Esophagus (tissue), 2 donors: ENCODE results near the gene LMO2. TPM values are rescaled to one million over a fixed set of nuclear protein-coding genes. Genes with fewer than 3 reads are reported as not detected.

Experiments used
- H3K27ac ChIP-seq, 2 donors: one replicate each; pipeline ENCODE4 v1.5.1; 2013; ENCODE audit warnings: low read depth in 2 of 2, mild to moderate bottlenecking in 2 of 2, inconsistent platforms in 1 of 2, low read length in 1 of 2, moderate library complexity in 1 of 2
- H3K27me3 ChIP-seq, 2 donors: one replicate each; pipeline ENCODE4 v1.6.1; 2013; ENCODE audit warnings: low read length in 2 of 2, control low read depth in 1 of 2, mild to moderate bottlenecking in 1 of 2; ENCODE audit not compliant: insufficient read depth in 2 of 2, control insufficient read depth in 1 of 2
- H3K36me3 ChIP-seq, 2 donors: one replicate each; pipeline ENCODE4 v1.6.1; 2013; ENCODE audit warnings: low read length in 1 of 2; ENCODE audit not compliant: control insufficient read depth in 2 of 2, insufficient read depth in 2 of 2
- H3K4me1 ChIP-seq, 2 donors: one replicate each; pipeline ENCODE4 v1.6.1; 2013; ENCODE audit warnings: low read length in 1 of 2; ENCODE audit not compliant: control insufficient read depth in 2 of 2, insufficient read depth in 2 of 2
- H3K4me3 ChIP-seq, 2 donors: one replicate each; pipeline ENCODE4 v1.5.1; 2013; ENCODE audit warnings: low read length in 2 of 2, mild to moderate bottlenecking in 2 of 2, low read depth in 1 of 2, moderate library complexity in 1 of 2
- H3K9me3 ChIP-seq, 2 donors: one replicate each; pipeline ENCODE4 v1.6.1; 2013; ENCODE audit warnings: mild to moderate bottlenecking in 2 of 2, low read depth in 1 of 2, low read length in 1 of 2, moderate library complexity in 1 of 2; ENCODE audit not compliant: control insufficient read depth in 2 of 2, insufficient read depth in 1 of 2
- WGBS, 2 donors: extraction: QIAGEN DNeasy Blood & Tissue Kit; methylation state at CpG; one replicate each; pipeline ENCODE4 v1.1.7; 2013; 5-methylcytosine and 5-hydroxymethylcytosine counted together
- polyA plus RNA-seq, 2 donors: library from polyadenylated mRNA; stranded (reverse); fragments of 200-250 nt; gene quantifications; one replicate each; pipeline ENCODE4 v1.2.3, GENCODE V29; 2013
- donor health status: healthy with polysubstance abuse.
- donor health status: Bipolar disorder and iron deficiency.

Gene LMO2
- polyA plus RNA-seq, 2 donors: 12.3 to 20.7 TPM

GRCh38 chr11:33906484-33907186 lies 14.8 kb upstream of the LMO2 start:
- Histone ChIP-seq H3K27ac (no peak overlapping the region), H3K36me3 (no peaks in the 10 kb centered on the region), H3K9me3 (no peaks in the 10 kb centered on the region), H3K4me1 (no peaks in the 10 kb centered on the region), H3K27me3 (no peaks in the 10 kb centered on the region), H3K4me3 (no peak overlapping the region)
- 89% methylated on average over 11 of the region's 11 CpGs for WGBS, 2 donors

GRCh38 chr11:33904102-33904501 lies 12.2 kb upstream of the LMO2 start:
- no peak overlapping the region for H3K27ac ChIP-seq
- no peaks in the 10 kb centered on the region for H3K9me3 ChIP-seq
- WGBS, 2 donors: 68 to 69% methylated on average over 5 of the region's 5 CpGs

GRCh38 chr11:33900159-33900840 lies 8.4 kb upstream of the LMO2 start:
- Histone ChIP-seq H3K9me3 (no peaks in the 10 kb centered on the region), H3K27me3 (no peaks in the 10 kb centered on the region), H3K4me3 (no peak overlapping the region), H3K36me3 (no peaks in the 10 kb centered on the region), H3K4me1 (peaks cover 0 to 6% of the 10 kb centered on the region in 2 donors), H3K27ac (peak overlapping the region in 1 of 2 donors; percentile 7)
- 76 to 77% methylated on average over 7 of the region's 7 CpGs for WGBS, 2 donors

More at GRCh38 chr11:33904102-33904501, 12.2 kb upstream of the LMO2 start:
- no peak overlapping the region for H3K4me3 ChIP-seq
- peaks cover 0 to 4% of the 10 kb centered on the region in 2 donors for H3K4me1 ChIP-seq
- H3K27me3 ChIP-seq: no peaks in the 10 kb centered on the region
- H3K36me3 ChIP-seq: no peaks in the 10 kb centered on the region

GRCh38 chr11:33899400-33900037 lies 7.6 kb upstream of the LMO2 start:
- 31 to 37% methylated on average over 11 of the region's 11 CpGs for WGBS, 2 donors
- Histone ChIP-seq H3K4me3 (no peak overlapping the region), H3K27ac (peak overlapping the region in 1 of 2 donors; percentile 29), H3K27me3 (no peaks in the 10 kb centered on the region), H3K9me3 (no peaks in the 10 kb centered on the region), H3K4me1 (peaks cover 0 to 6% of the 10 kb centered on the region in 2 donors), H3K36me3 (no peaks in the 10 kb centered on the region)

- no peak overlapping the region for H3K4me3 ChIP-seq
- H3K27me3 ChIP-seq: no peaks in the 10 kb centered on the region
- peak overlapping the region in 1 of 2 donors; percentile 33 for H3K27ac ChIP-seq
- no peaks in the 10 kb centered on the region for H3K9me3 ChIP-seq
- H3K4me1 ChIP-seq: peaks cover 0 to 6% of the 10 kb centered on the region in 2 donors
- H3K36me3 ChIP-seq: no peaks in the 10 kb centered on the region
- WGBS, 2 donors: 75 to 77% methylated on average over 3 of the region's 3 CpGs
Measured at GRCh38 chr11:33898957-33899356, 7.1 kb upstream of the LMO2 start.

- 58 to 71% methylated on average over 4 of the region's 4 CpGs for WGBS, 2 donors
- no peak overlapping the region for H3K4me3 ChIP-seq
- H3K9me3 ChIP-seq: no peaks in the 10 kb centered on the region
Measured at GRCh38 chr11:33897761-33898375, 6.0 kb upstream of the LMO2 start.

GRCh38 chr11:33896911-33897310 lies 5.0 kb upstream of the LMO2 start:
- Histone ChIP-seq H3K4me1 (peaks cover 0 to 6% of the 10 kb centered on the region in 2 donors), H3K36me3 (no peaks in the 10 kb centered on the region), H3K27me3 (no peaks in the 10 kb centered on the region), H3K4me3 (no peak overlapping the region), H3K27ac (no peak overlapping the region), H3K9me3 (no peaks in the 10 kb centered on the region)
- 85 to 93% methylated on average over 2 of the region's 2 CpGs for WGBS, 2 donors

More at GRCh38 chr11:33897761-33898375, 6.0 kb upstream of the LMO2 start:
- H3K27me3 ChIP-seq: no peaks in the 10 kb centered on the region
- peak overlapping the region in 1 of 2 donors; percentile 29 for H3K27ac ChIP-seq
- H3K4me1 ChIP-seq: peaks cover 0 to 6% of the 10 kb centered on the region in 2 donors
- H3K36me3 ChIP-seq: no peaks in the 10 kb centered on the region

GRCh38 chr11:33895752-33896137 lies 3.9 kb upstream of the LMO2 start:
- Histone ChIP-seq H3K4me1 (peaks cover 0 to 6% of the 10 kb centered on the region in 2 donors), H3K36me3 (no peaks in the 10 kb centered on the region), H3K9me3 (no peaks in the 10 kb centered on the region), H3K27ac (no peak overlapping the region), H3K4me3 (no peak overlapping the region), H3K27me3 (no peaks in the 10 kb centered on the region)
- WGBS, 2 donors: 62 to 67% methylated on average over 2 of the region's 2 CpGs

- no peak overlapping the region for H3K27ac ChIP-seq
- H3K4me3 ChIP-seq: no peak overlapping the region
- H3K36me3 ChIP-seq: no peaks in the 10 kb centered on the region
- H3K4me1 ChIP-seq: peaks cover 0 to 2% of the 10 kb centered on the region in 2 donors
- no peaks in the 10 kb centered on the region for H3K27me3 ChIP-seq
- no peaks in the 10 kb centered on the region for H3K9me3 ChIP-seq
- 72 to 82% methylated on average over 4 of the region's 4 CpGs for WGBS, 2 donors
Measured at GRCh38 chr11:33894398-33894746, 2.5 kb upstream of the LMO2 start.
